ENCODE measurements around the gene C17orf114.

C17orf114 gene

GRCh38 chr17:4786106-4786511 is 16.0 kb downstream of the C17orf114 start, which contains the start of gene VMO1:
TSS of gene VMO1 (minus strand) at chr17:4786364. CDS start at chr17:4786352, 12 bp downstream.
- DNase-seq = peak; percentile 63

GRCh38 chr17:4785311-4786105 is 16.6 kb downstream of the C17orf114 start:
- DNase-seq = peak; percentile 55

- DNase-seq = no peak
Measured at GRCh38 chr17:4782652-4783051, 19.5 kb downstream of the C17orf114 start.

GRCh38 chr17:4780325-4780955 is 21.7 kb downstream of the C17orf114 start:
- DNase-seq = no peak

GRCh38 chr17:4777969-4778760 is 24.0 kb downstream of the C17orf114 start:
- no peak for DNase-seq

GRCh38 chr17:4772235-4772613 is 29.9 kb downstream of the C17orf114 start:
- DNase-seq = peak; percentile 22

- no peak for DNase-seq
Measured at GRCh38 chr17:4771519-4772234, 30.5 kb downstream of the C17orf114 start, which contains the start of gene TM4SF5. TSS of gene TM4SF5 (plus strand) at chr17:4771886. CDS start at chr17:4771923, 37 bp downstream.

GRCh38 chr17:4769628-4770027 is 32.5 kb downstream of the C17orf114 start:
- DNase-seq = no peak

GRCh38 chr17:4768298-4768697 is 33.8 kb downstream of the C17orf114 start:
- DNase-seq = no peak

GRCh38 chr17:4766723-4767122 is 35.4 kb downstream of the C17orf114 start:
- no peak for DNase-seq

GRCh38 chr17:4766201-4766600 is 35.9 kb downstream of the C17orf114 start:
- DNase-seq = no peak

- DNase-seq = no peak
Measured at GRCh38 chr17:4764595-4764994, 37.5 kb downstream of the C17orf114 start.

GRCh38 chr17:4759776-4760236 is 42.3 kb downstream of the C17orf114 start:
- DNase-seq = no peak

GRCh38 chr17:4753392-4753791 is 48.7 kb downstream of the C17orf114 start:
- DNase-seq = no peak

GRCh38 chr17:4751932-4752331 is 50.2 kb downstream of the C17orf114 start:
- DNase-seq = no peak
